ENCODE measurements around the gene LTK.

LTK gene

DNA sequence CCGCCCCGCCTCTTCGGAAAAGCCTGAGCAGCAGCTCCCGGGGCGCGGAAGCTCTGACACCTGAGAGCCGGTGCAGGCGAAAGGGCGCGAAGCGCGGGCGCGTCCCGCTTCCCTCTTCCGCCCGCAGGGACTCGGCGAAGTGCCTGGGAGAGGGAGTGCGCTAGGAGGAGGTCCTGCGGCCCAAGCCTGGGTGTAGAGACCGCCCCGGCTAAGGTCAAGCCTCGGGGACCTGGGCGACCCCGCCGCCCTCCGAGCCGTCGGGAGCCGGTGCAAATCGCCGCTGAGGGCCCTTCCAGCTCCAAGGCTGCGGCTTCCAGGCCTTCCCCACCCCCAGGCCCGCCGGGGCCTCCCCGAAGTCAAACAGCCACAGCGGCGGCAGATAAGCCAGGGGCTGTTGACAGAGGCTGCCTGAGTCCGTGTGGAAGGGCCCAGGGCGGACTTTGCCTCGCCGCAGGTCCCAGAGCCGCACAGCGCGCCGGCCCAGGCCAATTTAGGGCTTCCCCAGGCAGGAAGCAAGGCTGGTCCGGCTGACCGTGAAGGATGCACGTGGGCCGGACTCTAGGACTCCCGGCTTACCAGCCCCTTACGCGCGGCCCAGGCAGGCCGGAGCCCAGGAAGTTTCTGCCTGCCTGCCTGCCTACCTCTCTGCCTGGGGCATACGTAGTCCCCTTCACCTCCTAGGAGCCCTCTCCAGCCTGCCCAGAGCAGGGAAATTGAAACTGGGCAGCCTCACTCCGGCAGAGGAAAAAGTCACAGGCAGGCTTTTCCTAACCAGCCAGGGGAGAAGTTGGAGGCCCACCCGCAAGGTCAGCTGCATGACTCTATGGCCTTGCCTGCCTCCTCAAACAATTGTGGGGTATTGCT lies 17.7 kb downstream of the LTK start:
- DNase-seq = peak in 1 of 2 experiments; percentile 28

DNA sequence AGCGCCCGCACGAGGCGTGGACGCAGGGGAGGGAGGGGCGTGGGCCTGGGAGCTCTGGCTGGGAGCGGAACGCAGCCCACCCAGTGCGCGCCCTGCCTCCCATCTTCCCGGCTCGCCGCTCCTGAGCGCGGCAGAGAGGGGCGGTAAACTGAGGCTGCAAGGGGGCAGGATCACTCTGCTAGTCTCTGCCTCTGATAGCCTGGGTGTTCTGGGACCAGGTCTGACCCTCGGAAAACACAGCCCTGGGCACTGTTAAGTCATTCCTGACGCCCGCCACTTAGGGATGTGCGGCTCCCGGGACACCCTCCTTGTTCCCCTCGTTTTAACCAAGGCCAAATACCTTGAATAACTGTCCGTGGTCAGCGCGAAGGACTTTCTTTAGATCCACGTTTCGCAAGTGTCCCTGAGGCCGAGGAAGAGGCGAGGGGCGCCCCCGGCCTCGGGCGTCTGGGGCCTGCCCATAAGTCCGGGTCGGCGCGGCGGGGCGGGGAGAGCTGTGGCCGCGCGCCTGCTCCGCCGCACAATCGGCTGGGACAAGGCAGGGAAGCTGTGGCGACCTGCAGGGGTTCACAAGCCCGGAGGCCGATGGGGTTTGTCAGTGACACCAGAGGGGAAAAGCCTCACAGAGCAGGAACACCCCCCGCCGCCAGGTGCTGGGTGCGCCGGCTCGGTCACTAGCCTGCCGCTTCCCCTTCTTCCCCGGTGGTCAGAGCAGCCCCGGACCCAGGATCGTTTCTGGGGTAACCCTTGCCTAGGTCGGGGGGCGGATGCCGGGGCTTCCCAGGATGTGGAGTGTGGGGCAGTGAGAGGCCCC lies 18.5 kb downstream of the LTK start:
- peak in 1 of 2 experiments; percentile 28 for DNase-seq

DNA sequence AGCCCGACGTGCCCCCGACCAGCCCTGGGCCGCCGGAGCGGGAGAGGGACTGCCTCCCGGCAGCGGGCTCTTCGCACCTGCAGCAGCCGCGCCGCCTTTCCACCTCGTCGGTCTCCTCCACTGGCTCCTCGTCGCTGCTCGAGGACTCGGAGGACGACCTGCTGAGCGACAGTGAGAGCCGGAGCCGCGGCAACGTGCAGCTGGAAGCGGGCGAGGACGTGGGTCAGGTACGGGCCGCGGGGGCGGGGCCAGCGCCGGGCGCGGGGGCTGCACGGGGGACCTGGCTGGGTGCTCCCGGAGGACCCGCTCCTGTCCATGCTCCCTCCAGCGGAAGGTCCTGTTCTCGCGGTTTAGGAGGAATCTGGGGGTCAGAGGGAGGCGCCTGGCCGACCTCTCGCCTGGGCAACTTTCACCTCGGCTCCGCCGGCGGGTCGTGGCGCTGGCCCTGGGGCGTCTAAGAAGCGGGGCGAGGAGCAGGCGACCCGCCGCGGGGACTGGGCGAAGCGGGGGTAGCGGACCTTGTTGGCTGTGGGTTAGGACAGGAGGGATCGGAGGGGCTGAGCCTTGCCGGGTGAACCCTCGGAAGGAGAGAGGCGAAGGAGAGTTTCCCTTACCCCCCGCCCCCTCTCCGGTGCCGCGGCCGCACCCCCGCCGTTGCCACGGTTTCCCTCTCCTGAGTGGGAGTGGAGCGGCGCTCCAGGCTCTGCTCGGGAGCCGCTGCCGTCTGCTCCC lies 19.3 kb downstream of the LTK start:
- peak in 1 of 2 experiments; percentile 78 for DNase-seq

DNA sequence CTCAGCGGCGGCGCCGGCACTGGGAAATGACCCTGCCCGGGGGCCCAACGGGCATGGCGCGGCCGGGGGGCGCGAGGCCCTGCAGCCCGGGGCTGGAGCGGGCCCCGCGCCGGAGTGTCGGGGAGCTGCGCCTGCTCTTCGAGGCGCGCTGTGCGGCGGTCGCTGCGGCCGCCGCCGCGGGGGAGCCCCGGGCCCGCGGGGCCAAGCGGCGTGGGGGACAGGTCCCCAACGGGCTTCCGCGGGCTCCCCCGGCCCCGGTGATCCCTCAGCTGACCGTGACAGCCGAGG lies 19.8 kb downstream of the LTK start:
- no peak for DNase-seq

DNA sequence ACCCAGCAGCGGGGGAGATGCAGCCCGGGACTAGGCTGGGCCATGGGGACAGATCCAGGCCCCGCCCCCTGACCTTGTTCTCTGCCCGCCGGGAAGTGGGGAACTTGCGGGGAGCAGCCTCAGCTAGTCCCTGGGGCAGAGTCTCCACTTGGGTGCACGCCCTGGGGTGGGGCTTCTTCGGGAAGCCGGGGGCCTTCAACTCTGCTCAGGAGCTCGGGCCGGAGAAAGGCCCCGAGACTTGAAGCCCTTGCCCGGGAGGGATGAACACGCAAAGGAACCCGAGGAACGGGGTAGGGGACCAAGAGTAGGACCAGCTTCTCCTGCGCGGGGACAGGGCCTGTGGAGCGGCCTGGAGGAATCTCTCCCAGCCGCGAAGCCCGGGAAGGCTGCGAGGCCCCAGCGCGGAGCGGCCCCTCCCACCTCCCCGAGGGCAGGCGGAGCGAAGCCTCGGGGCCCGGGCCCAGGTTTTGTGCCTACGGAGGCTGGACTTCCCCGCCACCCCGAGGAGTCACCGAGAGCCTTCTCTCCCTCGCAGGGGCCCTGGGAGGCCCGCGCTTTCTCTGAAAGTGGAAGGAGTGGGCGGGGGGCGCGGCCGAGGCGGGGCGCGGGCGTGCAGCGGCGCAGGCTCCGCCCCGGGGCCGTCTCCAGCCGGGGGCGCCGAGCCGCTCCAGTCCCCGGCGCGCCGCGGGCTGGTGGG lies 20.3 kb downstream of the LTK start, which contains the start of gene ITPKA:
Gene ITPKA, plus strand, starts transcription at position 670 of the 697 bp plus-strand sequence. CDS start 54 bp downstream, outside the sequence.
- DNase-seq = peak; percentile 44 to 86

DNA sequence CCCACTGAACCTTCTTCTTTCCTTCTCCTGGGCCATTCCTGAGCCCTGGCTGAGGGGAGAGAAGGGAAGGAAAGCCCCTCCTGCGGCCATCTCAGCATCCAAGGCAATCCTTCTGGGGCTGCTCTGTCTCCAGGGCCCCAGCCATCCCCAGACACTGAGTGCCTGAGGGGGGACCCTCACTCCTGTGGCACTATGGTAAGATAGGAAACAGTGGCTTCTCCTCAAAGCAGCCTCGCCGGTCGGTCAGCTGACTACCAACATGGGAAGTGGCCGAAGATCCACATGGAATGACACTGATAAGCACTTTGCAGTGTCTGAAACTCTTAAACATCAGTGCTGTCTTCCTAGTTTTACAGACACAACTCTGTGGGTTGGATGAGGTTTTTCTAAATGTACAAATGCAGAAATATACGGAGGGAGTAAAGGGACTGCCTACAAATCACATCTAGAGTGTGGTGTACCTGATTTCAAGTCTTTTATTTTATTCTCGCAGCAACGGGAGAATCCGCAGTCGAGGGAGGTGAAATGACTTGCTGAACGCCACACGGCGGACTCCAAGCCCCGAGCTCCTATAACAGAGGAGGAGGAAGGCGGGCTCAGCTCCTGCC lies 20.9 kb downstream of the LTK start:
- peak in 1 of 2 experiments; percentile 39 for DNase-seq

DNA sequence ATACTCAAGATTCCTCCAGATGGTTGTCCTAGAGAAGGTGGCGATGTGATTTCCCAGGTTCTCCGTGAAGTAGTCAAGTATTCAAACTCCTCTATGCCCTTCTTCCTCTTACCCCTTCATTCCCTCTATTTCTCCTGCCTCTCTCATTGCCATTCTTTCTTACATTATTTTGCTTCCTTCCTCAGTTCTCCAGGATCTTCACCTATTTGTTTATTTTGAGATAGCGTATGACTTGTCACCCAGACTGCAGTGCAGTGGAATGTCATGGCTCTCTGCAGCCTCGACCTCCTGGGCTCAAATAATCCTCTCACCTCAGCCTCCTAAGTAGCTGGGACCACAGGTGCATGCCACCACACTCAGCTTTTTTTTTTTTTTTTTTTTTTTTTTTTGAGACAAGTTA lies 21.7 kb downstream of the LTK start:
- no peak for DNase-seq

DNA sequence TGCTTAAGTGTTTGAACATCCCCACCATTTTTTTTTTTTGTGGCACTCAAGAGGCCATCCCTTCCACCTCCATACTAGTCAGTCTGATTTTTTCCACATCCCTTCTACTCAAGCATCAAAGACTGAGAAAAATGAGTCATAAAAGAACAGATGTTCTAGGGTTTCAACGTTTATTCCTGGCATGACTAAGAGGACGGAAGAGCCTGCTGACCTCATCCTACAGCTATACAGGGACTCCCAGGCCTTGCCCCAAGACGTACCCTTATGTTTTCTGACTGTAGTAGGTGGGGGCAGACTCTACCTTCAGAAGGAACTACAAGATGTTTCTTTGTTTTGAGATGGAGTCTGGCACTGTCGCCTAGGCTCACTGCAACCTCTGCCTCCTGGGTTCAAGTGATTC lies 23.3 kb downstream of the LTK start:
- no peak for DNase-seq

DNA sequence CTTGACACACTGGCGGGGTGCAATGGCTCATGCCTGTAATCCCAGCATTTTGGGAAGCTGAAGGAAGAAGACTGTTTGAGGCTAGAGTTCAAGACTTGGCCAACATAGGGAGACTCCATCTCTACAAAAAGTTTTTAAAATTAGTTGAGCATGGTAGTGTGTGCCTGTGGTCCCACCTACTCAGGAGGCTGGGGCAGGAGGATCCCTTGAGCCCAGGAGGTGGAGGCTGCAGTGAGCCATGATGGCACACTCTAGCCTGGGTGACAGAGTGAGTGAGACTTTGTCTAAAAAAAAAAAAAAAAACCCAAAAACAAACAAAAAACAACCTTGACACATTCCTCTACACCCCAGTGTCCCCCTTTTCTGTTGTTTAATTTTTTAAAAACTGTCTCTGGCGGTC lies 24.0 kb downstream of the LTK start:
- DNase-seq = no peak

DNA sequence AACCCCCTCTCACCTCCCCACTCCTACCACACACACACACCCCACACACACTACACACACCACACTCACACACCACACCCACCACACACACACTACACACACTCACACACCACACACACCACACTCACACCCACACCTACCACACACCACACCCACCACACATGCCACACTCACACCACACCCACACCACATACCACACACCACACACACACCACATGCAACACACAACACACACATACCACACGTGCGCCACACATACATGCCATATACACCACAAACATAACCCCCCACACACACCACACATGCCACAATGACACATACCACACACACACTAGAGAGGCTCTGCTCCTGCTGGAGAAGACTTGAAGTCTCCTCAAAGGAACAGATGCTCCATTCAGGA lies 25.8 kb downstream of the LTK start:
- DNase-seq = no peak

DNA sequence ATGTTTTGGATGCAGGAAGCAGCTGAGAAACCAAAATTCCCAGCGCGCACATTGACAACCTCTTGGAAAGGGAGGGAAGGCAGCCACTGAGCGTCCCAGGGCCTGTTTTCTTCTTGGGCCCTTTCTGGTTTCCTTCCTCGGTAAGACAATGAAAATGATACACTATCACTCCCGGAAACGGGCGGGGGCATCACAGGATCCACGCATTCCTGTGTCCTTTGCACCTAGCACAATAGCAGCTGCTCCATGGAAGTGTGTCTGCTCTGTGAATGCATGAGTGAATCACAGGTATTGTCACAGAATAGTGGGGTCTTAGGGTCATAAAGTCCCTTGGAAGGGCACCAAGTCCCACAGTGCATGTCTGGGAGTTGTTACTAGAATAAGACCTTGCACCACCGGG lies 26.2 kb downstream of the LTK start:
- DNase-seq = no peak

DNA sequence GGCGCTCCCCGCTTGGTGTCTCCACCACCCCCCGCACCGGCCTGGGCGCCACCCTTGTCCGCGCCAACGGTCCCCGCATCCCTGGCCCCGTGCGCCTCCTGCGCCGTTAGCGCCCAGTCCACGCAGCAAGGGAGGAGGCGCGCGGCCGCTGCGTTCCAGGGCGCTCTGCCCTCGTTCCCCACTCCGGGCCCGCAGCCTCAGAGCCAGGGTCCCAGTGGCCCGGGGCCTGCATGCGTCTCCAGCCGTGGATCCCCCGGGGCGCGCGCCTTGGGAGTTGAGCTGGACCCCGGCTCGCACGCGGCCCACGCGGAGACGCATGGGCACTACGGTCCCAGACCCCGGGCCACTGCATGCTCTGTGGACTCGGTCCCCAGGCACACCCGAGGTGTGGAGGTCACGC lies 27.3 kb downstream of the LTK start:
- no peak for DNase-seq

DNA sequence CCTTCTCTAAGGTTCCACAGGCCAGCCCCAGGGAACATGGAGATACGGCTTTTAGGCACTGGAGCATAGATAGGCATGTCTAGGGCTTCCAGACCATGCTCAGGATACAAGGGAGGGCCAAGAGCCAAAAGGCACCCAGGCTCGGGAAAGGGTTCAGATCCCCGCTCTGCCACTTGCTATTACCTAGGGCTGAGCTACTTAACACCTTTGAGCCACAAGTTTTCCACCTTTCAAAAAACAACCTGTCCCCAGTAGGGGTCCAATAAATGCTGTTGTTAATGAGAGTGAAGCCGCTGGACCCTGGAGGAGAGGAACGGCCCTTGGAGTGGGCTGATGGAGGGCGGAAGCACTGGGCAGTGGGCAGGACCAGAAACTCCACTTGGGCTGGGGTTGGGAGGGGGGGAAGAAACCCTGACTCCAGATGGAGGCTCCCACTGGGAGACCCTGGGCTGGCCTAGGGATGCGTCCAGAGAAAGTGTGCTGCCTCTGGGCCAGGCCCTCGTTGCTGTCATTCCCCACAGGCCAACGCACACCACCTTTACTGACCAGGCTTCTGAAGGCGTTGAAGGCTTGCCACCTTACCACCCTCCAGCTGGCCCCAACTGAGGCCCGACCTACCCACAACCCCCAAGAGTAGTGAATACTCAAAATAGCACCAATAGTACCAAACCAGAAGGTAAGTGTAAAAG lies 28.5 kb downstream of the LTK start:
- no peak for DNase-seq

DNA sequence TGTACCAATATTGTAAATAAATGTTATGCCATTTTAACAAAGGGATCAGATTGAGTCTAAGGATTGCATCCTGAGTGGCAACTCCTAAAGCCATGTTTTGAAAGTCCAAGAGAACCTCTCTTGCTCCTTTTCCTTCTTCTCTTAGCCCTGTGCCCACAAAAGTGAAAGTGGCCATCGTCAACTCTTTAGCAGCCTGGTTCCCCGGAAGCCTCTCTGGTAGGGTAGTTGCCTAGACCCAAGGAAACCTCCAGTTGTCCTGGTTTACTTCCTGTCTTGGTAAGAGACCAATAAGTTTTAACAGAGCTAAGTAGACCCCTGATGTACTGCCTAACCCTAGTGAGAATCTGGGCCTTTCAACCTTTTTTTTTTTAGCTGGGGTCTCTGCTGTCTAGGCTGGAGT lies 30.1 kb downstream of the LTK start:
- DNase-seq = no peak

DNA sequence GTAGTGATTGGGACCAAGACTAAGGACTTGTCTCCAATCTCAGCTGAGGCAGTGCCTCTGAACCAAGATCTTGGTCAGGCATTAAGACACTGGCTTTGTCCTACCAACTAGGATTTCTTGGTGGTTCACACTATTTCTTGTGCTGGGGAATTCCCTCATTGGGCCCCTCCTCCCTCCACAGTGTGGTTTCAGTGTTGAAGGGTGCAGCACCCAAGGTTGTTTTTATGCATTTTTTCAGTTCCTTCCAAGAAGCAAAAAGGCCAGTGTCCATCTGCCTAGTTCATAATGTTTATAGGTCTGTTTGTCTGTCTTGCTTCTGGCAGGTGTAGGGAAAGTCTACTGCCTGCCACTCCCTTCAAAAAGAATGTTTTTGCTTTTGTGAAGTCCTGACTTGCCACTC lies 30.5 kb downstream of the LTK start:
- DNase-seq = no peak

DNA sequence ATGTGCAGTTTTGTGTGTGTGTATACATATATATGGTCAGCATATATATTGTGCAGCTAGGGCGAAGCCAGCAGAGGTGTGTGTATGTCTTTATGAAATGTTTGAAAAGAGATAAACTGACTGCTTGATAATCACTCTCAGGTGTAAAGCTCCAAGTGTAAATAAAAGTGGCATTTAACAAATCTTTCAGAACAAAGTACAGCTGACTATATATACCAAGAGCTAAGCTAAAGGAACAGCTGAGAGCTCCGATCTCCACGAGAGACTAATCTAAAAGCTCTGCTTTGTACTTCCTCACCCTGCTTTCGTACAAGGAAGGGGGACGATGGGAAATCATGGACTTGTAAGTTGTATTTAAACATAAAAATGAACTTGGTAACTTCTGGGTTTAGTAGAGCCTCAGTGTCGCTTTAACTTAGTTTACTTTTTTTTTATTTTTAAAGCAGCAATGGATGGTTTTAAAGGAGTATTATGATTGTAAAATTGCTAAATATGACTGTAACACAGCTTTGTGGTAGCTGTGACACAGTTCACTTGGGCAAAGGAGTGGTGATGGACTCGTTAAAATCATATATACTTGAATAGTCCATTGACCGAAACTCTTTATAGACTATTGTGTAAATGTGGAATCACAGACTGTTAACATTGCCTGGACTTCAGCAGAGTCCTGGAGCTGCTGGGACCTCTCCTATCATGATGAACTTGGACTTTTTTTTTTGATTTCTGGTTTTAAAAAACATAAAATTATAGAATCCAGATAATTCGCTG lies 31.3 kb downstream of the LTK start:
- DNase-seq = no peak

DNA sequence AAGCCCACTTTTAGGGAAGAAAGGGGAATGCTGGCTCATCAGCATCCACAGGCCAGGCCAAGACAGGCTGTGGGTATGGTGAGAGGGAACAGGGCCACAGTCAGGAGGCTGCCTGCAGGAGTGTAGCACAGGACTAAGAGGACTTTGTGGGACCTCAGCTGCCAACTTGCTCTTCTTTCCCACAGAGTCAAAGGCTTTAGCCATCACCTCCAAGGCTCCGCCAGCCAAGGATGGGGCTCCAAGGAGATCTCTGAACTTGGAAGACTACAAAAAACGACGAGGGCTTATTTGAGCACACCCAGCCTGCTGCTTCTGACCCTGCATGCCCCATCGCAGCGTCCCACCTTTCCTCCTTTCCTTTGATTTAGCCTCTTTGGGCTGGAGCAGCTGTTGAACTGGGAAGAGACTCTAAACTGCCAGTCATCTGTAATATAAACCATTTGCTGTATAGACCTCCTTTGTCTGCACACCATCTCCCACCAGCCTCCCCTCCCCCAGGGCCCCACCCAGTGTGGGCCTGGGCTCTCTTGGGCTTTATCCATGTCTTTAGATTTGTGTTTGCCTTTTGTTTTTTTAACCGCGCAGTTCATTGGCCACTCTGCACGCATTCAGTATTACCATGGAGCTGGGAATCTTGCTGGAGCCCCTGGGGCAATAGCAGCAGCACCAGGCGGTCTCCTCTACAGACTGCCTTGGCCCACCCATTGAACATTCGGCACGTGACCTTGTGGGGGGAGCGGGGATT lies 33.1 kb downstream of the LTK start:
- no peak for DNase-seq

DNA sequence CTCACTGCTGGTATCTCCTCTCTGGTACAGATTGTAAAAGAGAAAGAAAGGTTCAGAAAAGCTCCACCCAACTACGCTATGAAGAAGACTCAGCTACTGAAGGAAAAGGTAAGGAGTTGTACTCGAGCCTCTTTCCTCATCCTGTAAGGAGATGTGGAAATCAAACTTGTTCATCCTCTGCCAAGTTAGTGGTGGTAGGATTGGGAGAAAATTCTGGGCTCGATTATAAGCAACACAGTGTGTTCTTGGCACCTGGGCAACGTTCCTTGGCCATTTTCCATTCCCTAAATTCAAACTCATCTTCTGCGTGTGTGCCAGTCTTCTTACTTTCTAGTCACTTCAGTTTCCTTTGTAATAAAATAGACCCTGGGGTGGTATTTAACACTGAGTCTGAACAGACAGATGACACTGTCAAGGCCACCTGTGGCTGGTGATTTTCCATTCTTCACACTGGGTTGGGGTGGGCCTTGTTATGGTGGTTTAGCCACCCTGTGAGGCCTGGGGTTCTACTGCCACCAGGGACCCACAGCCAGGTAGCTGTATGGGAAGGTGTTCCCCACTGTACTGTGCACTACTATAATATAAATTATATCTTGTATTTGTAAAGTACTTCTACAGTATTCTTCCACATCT lies 37.1 kb downstream of the LTK start:
- DNase-seq = no peak

DNA sequence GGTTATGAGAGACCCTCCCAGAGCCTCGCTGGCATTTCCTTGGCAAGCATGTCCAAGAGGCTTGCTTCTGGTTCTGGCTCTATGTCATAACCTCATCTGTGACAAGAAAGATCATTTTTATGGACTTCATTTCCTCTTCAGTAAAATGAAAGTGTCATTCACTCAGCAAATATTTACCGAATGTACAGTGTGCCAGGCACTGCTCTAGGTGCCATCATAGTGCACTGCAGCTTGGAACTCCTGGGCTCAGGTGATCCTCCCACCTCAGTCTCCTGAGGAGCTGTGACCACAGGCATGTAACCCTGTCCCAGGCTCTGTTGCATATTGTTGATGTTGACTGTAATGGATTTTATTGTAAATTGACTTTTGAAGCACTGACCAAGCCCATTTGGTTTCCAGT lies 38.7 kb downstream of the LTK start:
- no peak for DNase-seq

DNA sequence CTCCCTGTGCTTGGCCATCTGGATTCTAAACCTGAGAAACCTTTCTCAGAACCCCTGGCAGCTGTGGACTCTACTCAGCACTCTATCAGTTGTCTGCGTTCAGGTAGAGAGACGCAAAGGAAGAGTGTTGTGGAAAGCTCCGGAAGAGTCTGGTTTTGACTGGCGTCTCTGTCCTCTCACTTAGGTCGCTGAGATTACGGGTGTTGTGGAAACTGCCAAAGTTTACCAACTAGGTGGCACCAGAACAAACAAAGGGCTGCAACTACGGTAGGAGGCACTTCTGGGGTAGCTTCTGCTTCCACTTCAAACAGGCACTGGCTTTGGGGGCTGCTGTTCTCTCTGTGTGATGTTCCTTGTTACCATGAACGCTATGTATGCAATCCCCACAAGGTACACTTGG lies 39.2 kb downstream of the LTK start:
- DNase-seq = no peak
